ENCODE results near the gene WNK4.
A peak's percentile ranks its signal among the peaks of the same experiment; 100 is the strongest.
"Not testable (repeated sequence)": the region's sequence is repeated elsewhere in the genome, so short reads cannot be mapped to it uniquely, and the experiment has no call there.

WNK4 gene

GRCh38 chr17:42779936-42780850, at the start of gene WNK4:
TSS of gene WNK4 (plus strand) at chr17:42780610. CDS start at chr17:42780699, 89 bp downstream.
- no peak for DNase-seq (ENCODE audit: low read depth in 3 of 3)

GRCh38 chr17:42740699-42741098, 39.7 kb upstream of the WNK4 start:
- DNase-seq (ENCODE audit: low read depth in 3 of 3) = no peak

- not testable (repeated sequence) for DNase-seq (ENCODE audit: low read depth in 3 of 3)
Measured at GRCh38 chr17:42742916-42743315, 37.5 kb upstream of the WNK4 start.

GRCh38 chr17:42743595-42744282, 36.7 kb upstream of the WNK4 start:
- no peak for DNase-seq (ENCODE audit: low read depth in 3 of 3)

DNA sequence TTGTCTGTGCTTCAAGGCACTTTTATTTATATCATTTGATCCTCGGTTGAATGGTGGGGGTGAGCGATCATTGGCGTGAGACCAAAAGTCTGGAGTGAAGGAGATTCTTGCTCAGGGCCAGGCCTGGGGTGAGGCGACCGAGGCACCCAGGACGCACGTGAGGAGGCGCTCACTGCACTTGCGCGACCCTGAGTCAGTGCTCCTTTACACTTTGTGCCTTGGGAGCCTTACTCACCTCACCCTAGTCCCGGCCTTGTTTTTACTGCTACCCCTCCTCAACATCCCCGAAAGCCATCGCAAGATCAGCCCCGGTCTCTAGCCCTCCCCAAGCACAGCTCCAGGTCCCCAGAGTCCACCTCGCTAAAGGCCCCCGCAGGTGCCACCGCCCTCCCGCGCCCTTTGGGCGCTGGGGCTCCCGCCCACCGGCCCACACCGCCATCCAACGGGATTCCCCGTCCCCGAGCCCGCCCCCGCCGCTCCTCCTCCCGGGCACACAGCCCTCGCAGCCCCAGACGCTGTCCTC, 36.1 kb upstream of the WNK4 start:
- DNase-seq (ENCODE audit: low read depth in 3 of 3) = peak; percentile 43 to 80 (median 56)

GRCh38 chr17:42744806-42745617, 35.4 kb upstream of the WNK4 start, which contains the start of gene EZH1:
TSS of gene EZH1 (minus strand) at chr17:42745040. CDS start at chr17:42728941, 16,099 bp downstream.
- peak; percentile 81 to 89 (median 87) for DNase-seq (ENCODE audit: low read depth in 3 of 3)

- DNase-seq (ENCODE audit: low read depth in 3 of 3) = no peak
Measured at GRCh38 chr17:42748202-42748907, 32.1 kb upstream of the WNK4 start.

GRCh38 chr17:42748908-42749798, 31.3 kb upstream of the WNK4 start:
- no peak for DNase-seq (ENCODE audit: low read depth in 3 of 3)

GRCh38 chr17:42750739-42751344, 29.6 kb upstream of the WNK4 start:
- no peak for DNase-seq (ENCODE audit: low read depth in 3 of 3)

DNA sequence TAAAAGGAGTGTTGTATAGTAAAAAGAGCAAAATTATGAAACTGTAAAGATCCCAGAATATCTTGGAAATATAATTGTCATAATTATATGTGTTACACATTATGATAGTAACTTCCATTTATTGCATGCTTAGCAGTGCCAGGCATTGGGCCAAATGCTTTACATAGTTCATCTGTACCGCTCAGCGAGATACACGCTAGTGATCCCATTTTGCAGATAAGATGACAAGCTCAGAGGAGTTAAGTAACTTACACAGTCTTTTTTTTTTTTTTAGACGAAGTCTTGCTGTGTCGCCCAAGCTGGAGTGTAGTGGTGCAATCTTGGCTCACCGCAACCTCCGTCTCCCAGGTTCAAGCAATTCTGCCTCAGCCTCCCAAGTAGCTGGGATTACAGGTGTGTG, 28.8 kb upstream of the WNK4 start:
- no peak for DNase-seq (ENCODE audit: low read depth in 3 of 3)

- no peak for DNase-seq (ENCODE audit: low read depth in 3 of 3)
Measured at GRCh38 chr17:42754782-42755181, 25.6 kb upstream of the WNK4 start.

DNA sequence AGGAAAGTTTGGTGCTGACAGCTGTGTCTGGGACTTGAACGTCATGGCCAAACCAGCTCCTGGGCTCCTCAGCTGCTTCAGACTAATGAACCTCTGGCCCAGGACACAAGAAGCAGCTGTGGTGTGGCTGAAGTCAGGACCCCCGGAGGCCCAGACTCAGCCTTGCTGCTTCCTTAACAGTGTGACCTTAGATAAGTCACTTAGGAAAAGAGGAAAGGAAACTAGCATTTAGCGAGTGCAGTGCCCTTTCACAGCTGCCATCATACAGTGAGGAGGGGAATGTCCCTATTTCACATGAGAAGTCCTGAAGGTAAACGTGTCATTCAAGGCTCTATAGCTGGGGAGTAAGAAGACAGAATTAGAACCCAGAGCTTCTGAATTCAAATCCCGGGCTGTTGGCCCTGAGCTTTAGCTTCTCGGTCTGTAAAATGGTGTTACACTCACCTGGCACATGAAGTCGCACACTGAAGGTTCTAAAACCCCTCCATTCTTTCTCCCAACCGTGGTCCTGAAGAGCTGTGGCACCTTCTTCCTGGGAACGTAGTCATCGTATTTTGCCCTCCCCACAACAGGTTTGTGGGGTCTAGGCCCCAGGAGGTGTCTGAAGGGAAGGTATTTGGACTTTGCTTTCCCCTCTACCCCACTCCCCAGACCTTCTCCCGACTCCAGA, 20.3 kb upstream of the WNK4 start:
- DNase-seq (ENCODE audit: low read depth in 3 of 3) = no peak

DNA sequence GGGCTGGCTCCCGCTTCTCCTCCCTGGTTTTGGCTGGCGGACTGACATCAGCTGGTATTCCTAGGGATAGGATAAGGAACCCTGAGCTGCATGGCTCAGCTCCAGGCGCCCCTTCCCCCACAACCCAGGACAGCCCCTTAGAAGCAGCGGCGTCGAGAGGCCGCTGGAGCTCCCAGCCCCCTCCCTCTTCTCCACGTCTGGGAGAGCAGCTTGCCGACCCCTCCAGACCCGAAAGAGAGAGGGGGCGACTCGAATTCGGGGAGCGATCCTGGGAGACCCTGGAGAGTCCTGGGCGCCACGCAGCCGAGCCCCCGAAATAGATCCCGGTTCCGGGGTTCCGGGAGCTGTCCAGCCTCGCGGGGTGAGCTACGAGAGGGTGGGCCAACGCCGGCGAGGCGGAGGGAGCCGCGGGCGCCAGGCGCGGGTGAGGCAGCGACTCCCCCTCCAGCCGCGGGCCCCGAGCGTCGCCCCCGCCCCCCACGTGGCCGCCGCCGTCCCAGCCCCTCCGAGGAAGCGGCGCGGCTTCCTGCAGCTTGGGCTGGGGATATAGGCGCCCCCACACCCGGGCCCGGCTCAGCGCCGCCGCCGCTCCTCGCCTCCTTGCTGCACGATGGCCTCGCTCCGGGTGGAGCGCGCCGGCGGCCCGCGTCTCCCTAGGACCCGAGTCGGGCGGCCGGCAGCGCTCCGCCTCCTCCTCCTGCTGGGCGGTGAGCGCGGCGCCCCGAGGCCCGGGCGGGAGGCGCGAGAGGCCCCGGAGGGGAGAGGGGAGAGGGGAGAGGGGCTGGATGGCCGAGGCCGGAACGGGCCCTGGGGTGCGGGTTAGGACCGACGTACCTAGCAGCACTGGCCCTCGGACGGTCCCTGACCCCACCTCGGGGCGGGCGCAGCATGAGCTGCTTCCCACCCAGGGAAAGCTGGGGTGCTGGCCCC, 19.5 kb upstream of the WNK4 start, which contains the start of gene RAMP2:
Gene RAMP2, plus strand, starts transcription at position 576 of the 930 bp plus-strand sequence. Its CDS starts 35 bp downstream, at position 611.
- DNase-seq (ENCODE audit: low read depth in 3 of 3) = no peak

- DNase-seq (ENCODE audit: low read depth in 3 of 3) = no peak
Measured at GRCh38 chr17:42761638-42762037, 18.8 kb upstream of the WNK4 start.

GRCh38 chr17:42766124-42766523, 14.3 kb upstream of the WNK4 start:
- DNase-seq (ENCODE audit: low read depth in 3 of 3) = no peak

DNA sequence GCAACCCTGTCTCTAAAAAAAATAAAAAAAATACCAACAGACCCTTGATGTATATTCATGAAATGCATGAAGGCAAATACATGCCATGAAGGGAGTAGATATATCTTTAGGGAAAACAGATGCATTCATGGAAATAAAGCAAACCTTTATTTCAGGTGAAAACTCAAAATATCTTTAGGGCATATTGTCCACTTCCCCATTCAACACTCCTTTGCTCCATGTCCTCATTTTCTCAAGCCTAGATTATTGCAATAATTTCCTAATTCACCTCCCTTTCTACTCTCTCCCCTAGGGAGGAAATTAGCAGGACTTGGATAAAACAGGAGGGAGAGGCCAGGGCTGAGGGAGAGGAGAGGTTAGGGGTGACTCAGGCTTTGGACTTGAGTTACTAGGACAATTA, 12.9 kb upstream of the WNK4 start:
- no peak for DNase-seq (ENCODE audit: low read depth in 3 of 3)

GRCh38 chr17:42768006-42768405, 12.4 kb upstream of the WNK4 start:
- not testable (repeated sequence) for DNase-seq (ENCODE audit: low read depth in 3 of 3)

GRCh38 chr17:42769964-42770363, 10.4 kb upstream of the WNK4 start:
- not testable (repeated sequence) for DNase-seq (ENCODE audit: low read depth in 3 of 3)
